Medulla oblongata (tissue), 1 donor: Measurements from ENCODE around the gene WDFY1.
"Not testable (repeated sequence)": the region's sequence is repeated elsewhere in the genome, so short reads cannot be mapped to it uniquely, and the experiment has no call there.

Source experiments
- DNase-seq: peaks from one replicate; pipeline ENCODE4 v3.0.0-alpha.2; 2015; ENCODE audit errors: extremely low spot score

The WDFY1 gene

GRCh38 chr2:223896833-223897311 lies 48.3 kb downstream of the WDFY1 start:
- no peak for DNase-seq

DNA sequence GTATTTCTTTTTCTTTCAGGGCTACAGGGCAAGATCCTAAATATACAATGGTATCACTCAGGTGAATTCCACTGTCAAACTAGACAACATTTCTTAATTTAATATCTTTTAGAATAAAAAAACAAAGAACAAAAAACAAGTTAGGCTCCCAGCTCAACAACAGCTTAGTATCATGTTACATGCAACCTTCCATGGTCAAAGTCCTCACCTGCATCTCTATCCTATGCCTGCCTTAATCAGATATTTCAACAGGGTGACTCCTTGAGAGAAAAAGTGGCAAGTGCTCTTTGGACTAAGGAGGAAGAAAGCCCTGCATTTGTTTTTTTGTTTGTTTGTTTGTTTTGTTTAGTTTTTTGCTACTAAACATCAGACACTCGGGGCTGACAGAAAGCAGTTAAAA lies 50.2 kb downstream of the WDFY1 start:
- no peak for DNase-seq

- no peak for DNase-seq
These were observed 51.1 kb downstream of the WDFY1 start for GRCh38 chr2:223894009-223894408.

DNA sequence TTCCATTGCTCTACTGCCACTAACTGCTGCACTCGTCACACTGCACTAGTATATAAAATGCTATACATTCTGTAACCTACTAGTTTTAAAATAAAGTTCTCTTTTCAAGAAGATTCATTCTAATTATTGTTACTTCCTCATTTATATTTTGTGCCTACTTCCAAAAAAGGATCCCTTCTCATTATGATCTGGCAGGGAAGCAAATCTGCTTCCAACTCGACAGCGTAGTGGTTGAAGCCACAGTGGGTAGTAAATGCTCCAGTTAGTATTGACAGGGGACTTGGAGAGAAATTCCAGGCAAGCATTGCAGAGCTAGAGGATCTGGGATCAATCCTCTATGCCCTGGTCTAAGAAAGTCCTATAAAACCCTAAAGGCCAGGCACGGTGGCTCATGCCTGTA lies 54.4 kb downstream of the WDFY1 start:
- no peak for DNase-seq

DNA sequence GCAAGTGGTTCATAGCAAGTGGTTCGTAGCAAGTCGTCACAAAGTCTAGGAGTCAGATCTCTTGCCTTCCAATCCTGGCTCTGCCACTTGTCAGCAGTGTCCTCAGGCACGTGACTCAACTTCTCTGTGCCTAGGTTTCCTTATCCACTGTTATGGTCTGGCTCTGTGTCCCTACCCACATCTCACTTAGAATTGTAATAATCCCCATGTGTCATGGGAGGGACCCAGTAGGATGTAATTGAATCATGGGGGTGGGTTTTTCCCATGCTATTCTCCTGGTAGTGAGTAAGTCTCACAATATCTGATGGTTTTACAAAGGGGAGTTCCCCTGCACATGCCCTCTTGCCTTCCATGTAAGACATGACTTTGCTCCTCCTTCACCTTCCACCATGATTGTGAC lies 55.9 kb downstream of the WDFY1 start:
- no peak for DNase-seq

- DNase-seq = no peak
These were observed 56.9 kb downstream of the WDFY1 start for GRCh38 chr2:223888251-223888650.

- no peak for DNase-seq
These were observed 58.0 kb downstream of the WDFY1 start for GRCh38 chr2:223887127-223887526.

DNA sequence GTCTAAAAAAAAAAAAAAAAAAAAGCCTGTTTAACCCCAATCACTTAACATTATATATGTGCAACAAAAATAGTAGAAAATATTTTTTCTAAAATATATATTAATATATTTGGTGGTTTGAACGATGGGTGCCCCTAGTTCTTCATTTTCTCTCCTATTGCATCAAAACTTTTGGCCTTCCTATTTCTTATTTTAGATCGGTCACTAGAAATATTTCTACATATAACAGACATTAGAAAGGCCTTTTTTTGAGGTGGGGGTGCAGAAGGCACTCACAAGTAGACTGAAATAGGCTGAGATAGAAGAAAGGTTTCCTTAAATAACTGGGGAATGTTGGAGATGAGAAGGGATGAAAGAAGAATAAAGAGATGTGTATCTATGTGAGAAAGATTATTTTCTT lies 58.4 kb downstream of the WDFY1 start:
- DNase-seq = no peak

- no peak for DNase-seq
These were observed 60.7 kb downstream of the WDFY1 start for GRCh38 chr2:223884399-223884798.

DNA sequence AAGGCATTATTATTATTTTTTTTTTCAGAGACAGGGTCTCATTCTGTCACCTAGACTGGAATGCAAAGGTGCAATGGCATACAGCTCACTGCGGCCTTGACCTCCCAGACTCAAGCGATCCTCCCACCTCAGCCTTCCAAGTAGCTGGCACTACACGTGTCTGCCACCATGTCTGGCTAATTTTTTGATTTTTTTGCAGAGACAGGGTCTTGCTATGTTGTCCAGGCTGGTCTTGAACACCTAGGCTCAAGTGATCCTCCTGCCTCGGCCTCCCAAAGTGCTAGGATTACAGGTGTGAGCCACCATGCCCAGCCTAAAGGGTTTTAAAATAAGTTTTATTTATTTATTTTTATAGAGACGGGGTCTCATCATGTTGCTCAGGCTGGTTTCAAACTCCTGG lies 62.4 kb downstream of the WDFY1 start:
- no peak for DNase-seq

GRCh38 chr2:223880796-223881195 lies 64.3 kb downstream of the WDFY1 start:
- peak; percentile 36 for DNase-seq

GRCh38 chr2:223877721-223878410 lies 67.3 kb downstream of the WDFY1 start:
- no peak for DNase-seq

GRCh38 chr2:223873672-223874071 lies 71.5 kb downstream of the WDFY1 start:
- no peak for DNase-seq

- not testable (repeated sequence) for DNase-seq
These were observed 72.4 kb downstream of the WDFY1 start for GRCh38 chr2:223872772-223873171.

DNA sequence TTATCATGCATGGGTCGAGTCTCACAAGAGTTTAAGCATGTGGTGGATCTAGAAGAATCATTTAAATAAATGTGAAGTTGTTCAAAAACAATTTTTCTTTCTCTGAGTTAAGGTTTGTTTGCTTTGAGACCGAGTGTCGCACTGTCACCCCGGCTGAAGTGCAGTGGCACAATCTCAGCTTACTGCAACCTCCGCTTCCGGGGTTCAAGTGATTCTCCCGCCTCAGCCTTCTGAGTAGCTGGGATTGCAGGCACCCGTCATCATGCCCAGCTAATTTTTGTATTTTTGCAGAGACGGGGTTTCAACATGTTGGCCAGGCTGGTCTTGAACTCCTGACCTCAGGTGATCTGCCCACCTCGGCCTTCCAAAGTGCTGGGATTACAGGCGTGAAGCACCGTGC lies 73.5 kb downstream of the WDFY1 start:
- DNase-seq = not testable (repeated sequence)

GRCh38 chr2:223870840-223871611 lies 74.1 kb downstream of the WDFY1 start:
- no peak for DNase-seq

DNA sequence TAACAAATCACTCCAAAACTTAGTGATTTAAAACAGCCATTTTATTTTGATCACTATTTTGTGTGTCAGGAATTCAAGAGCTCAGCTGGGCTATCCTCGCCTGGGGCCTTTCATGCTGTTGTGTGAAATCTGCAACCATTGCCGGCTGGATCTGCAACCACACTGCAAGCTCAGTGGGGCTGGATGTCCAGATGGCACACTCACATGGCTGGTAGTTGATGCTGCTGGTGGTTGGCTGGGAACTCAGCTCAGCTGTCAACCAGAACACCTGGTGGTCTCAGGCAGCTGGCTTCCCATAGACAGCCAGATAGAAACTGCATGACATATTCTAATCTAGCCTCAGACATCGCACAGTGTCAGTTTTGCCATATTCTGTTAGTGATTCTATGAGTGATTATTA lies 77.1 kb downstream of the WDFY1 start:
- no peak for DNase-seq

DNA sequence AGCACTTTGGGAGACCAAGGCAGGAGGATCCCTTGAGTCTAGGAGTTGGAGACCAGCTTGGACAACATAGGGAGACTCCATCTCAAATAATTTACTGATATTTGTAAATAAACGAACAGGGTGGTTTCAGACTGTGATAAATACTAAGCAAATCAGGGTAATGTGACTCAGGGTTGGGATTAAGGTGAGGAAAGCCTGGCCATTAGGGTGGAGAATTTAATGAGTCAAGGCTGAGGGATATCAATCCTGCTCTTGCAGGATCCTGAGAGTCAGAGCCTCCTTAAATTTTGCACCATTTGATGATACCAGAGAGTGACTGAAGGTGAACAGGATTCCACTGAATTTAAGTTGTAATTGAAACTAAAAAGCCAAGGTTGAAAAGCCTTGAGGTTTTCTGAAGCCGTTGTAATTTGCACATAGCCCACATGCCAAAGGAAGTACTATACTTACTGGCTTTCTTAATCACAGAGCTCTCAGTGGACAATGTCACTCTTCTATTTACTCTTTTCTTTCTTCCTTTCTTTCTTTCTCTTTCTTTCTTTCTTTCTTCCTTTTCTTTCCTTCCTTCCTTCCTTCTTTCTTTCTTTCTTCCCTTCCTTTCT lies 79.1 kb downstream of the WDFY1 start:
- no peak for DNase-seq

DNA sequence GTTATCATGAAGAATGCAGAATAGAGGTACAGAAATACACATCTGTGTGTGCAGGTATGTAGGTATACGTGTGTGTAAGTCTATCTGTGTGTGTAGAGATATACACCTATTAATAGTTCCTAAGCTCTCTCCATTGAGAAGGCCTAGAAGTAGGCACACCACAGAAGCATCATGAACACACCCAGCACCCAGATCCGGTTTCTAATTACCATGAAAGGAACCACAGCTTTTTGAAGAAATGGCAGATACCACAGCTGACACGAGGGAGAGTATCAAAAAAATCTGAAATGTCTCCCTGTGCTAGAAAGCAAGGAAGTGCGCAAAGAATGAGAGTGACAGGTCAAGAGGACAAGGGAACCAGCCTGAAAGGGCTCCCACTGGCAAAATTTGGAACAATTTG lies 80.0 kb downstream of the WDFY1 start:
- DNase-seq = no peak

GRCh38 chr2:223863491-223863890 lies 81.6 kb downstream of the WDFY1 start:
- no peak for DNase-seq

GRCh38 chr2:223860809-223861738 lies 84.1 kb downstream of the WDFY1 start:
- no peak for DNase-seq

DNA sequence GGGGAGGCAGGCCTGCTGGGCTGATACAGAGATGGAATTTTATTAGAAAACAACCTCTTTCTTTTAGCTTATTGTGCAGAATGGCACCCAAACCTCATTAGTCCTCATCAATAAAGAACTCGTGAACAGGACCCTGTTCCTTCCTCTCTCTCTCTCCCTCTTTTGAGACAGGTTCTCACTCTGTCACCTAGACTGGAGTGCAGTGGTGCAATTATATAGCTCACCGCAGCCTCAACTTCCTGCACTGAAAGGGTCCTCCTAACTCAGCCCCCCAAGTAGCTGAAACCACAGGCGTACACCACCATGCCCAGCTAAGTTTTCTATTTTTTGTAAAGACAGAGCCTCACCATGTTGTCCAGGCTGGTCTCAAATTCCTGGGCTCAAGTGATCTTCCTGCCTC lies 86.1 kb downstream of the WDFY1 start:
- no peak for DNase-seq
